Liver (tissue), 9 donors: ENCODE data around the gene MICAL3. TPM values are rescaled to one million over a fixed set of nuclear protein-coding genes. Genes with fewer than 3 reads are reported as not detected.

Experiments
- DNase-seq: peaks from one replicate; pipeline ENCODE4 v3.0.0-alpha.2; 2017; ENCODE audit warnings: low spot score
- H3K27ac ChIP-seq, 2 donors: one replicate each; pipeline ENCODE4 v1.7.0; 2013; ENCODE audit warnings: inconsistent platforms in 2 of 2, low read length in 2 of 2, control low read depth in 1 of 2, low read depth in 1 of 2, mild to moderate bottlenecking in 1 of 2
- H3K27me3 ChIP-seq, 4 donors: one replicate each; pipeline versions ENCODE4 v1.6.1 to v1.7.0; 2013; ENCODE audit warnings: low read length in 3 of 4, inconsistent platforms in 1 of 4, mild to moderate bottlenecking in 1 of 4, moderate library complexity in 1 of 4; ENCODE audit not compliant: control insufficient read depth in 4 of 4, insufficient read depth in 4 of 4
- H3K36me3 ChIP-seq, 4 donors: one replicate each; pipeline versions ENCODE4 v1.6.1 to v1.7.0; 2013; ENCODE audit warnings: low read length in 3 of 4, mild to moderate bottlenecking in 3 of 4, low read depth in 1 of 4, moderate library complexity in 1 of 4; ENCODE audit not compliant: control insufficient read depth in 4 of 4, insufficient read depth in 3 of 4
- H3K4me1 ChIP-seq, 4 donors: one replicate each; pipeline versions ENCODE4 v1.6.1 to v1.7.0; 2013; ENCODE audit warnings: low read length in 3 of 4, mild to moderate bottlenecking in 3 of 4, moderate library complexity in 1 of 4; ENCODE audit not compliant: control insufficient read depth in 4 of 4, insufficient read depth in 4 of 4
- H3K4me3 ChIP-seq, 3 donors: one replicate each; pipeline versions ENCODE4 v1.6.1 to v1.7.0; 2013; ENCODE audit warnings: low read length in 3 of 3, control low read depth in 1 of 3, low read depth in 1 of 3, mild to moderate bottlenecking in 1 of 3
- H3K9ac ChIP-seq, 2 donors: one replicate each; pipeline ENCODE4 v1.7.0; 2013; ENCODE audit warnings: low read length in 2 of 2, mild to moderate bottlenecking in 2 of 2, moderate library complexity in 2 of 2, control low read depth in 1 of 2, low read depth in 1 of 2
- H3K9me3 ChIP-seq, 4 donors: one replicate each; pipeline versions ENCODE4 v1.6.1 to v1.7.0; 2013; ENCODE audit warnings: low read length in 3 of 4; ENCODE audit not compliant: control insufficient read depth in 4 of 4
- FOXA1 ChIP-seq: IDR thresholded peaks from 2 replicates; pipeline ENCODE4 v1.6.1; 2016; ENCODE audit warnings: antibody characterized with exemption
- FOXA2 ChIP-seq: IDR thresholded peaks from 2 replicates; pipeline ENCODE4 v1.6.1; 2016; ENCODE audit warnings: antibody characterized with exemption
- GABPA ChIP-seq, 2 donors: IDR thresholded peaks in 1 of 2; conservative IDR thresholded peaks in 1 of 2; 2 replicates each; pipeline ENCODE4 v1.6.1; 2016; ENCODE audit warnings: antibody characterized with exemption in 2 of 2, mild to moderate bottlenecking in 1 of 2, moderate library complexity in 1 of 2
- HNF4G ChIP-seq: IDR thresholded peaks from 2 replicates; pipeline ENCODE4 v1.6.1; 2016; ENCODE audit warnings: antibody characterized with exemption
- JUND ChIP-seq, 2 donors: IDR thresholded peaks; 2 replicates each; pipeline ENCODE4 v1.6.1; 2016; ENCODE audit warnings: antibody characterized with exemption in 2 of 2
- RAD21 ChIP-seq, 2 donors: IDR thresholded peaks; 2 replicates each; pipeline ENCODE4 v1.6.1; 2016; ENCODE audit warnings: antibody characterized with exemption in 2 of 2, mild to moderate bottlenecking in 2 of 2
- RXRA ChIP-seq, 2 donors: IDR thresholded peaks; 2 replicates each; pipeline ENCODE4 v1.6.1; 2017 to 2018; ENCODE audit warnings: antibody characterized with exemption in 2 of 2, mild to moderate bottlenecking in 1 of 2
- SP1 ChIP-seq: IDR thresholded peaks from 2 replicates; pipeline ENCODE4 v1.6.1; 2018; ENCODE audit warnings: antibody characterized with exemption, mild to moderate bottlenecking
- TAF1 ChIP-seq: conservative IDR thresholded peaks from 2 replicates; pipeline ENCODE4 v1.6.1; 2016; ENCODE audit warnings: antibody characterized with exemption, mild to moderate bottlenecking
- YY1 ChIP-seq: IDR thresholded peaks from 2 replicates; pipeline ENCODE4 v1.6.1; 2016; ENCODE audit warnings: antibody characterized with exemption, mild to moderate bottlenecking
- WGBS: extraction: QIAGEN DNeasy Blood & Tissue Kit; methylation state at CpG from one replicate; pipeline ENCODE4 v1.1.7; 2013; 5-methylcytosine and 5-hydroxymethylcytosine counted together
- polyA plus RNA-seq, 2 donors: library from polyadenylated mRNA; stranded (reverse) in 1 of 2; unstranded in 1 of 2; fragments of 200-250 nt in 1 of 2; fragments of >200 nt in 1 of 2; fragmentation: Nextera tagmentation in 1 of 2; extraction: Ambion mirVana in 1 of 2; gene quantifications; one replicate each; pipeline versions ENCODE4 v1.2.1 to v1.2.3, GENCODE V29; 2013 to 2015
- total RNA-seq, 2 donors: library from RNA; depleted of rRNA; stranded (reverse); fragments of >200 nt; gene quantifications; one replicate each; pipeline ENCODE4 v1.2.3, GENCODE V29; 2014
- TF ChIP-seq, protein P1 (sequence below): IDR thresholded peaks from 2 replicates; pipeline ENCODE4 v1.6.1; 2016; ENCODE audit warnings: antibody characterized with exemption, mild to moderate bottlenecking
- TF ChIP-seq, protein P2 (sequence below): IDR thresholded peaks from 2 replicates; pipeline ENCODE4 v1.6.1; 2016; ENCODE audit warnings: antibody characterized with exemption
- TF ChIP-seq, protein P3 (sequence below): IDR thresholded peaks from 2 replicates; pipeline ENCODE4 v1.6.1; 2016; ENCODE audit warnings: antibody characterized with exemption
- TF ChIP-seq, protein P4 (sequence below): IDR thresholded peaks from 2 replicates; pipeline ENCODE4 v1.6.1; 2016; ENCODE audit warnings: antibody characterized with exemption
- TF ChIP-seq, protein P5 (sequence below): fragments of 150-350 bp; IDR thresholded peaks from 2 replicates; pipeline ENCODE4 v1.5.1; 2017; ENCODE audit warnings: improper control_type of control experiment, low read depth, low read length; ENCODE audit not compliant: missing input control
- donor health status: healthy.
- donor health status: healthy.
- donor health status: healthy.
- donor health status: healthy.
- donor health status: healthy.

The MICAL3 gene
- total and polyA plus RNA-seq, 4 donors = 6.4 to 38.4 (median 23.4) TPM

DNA sequence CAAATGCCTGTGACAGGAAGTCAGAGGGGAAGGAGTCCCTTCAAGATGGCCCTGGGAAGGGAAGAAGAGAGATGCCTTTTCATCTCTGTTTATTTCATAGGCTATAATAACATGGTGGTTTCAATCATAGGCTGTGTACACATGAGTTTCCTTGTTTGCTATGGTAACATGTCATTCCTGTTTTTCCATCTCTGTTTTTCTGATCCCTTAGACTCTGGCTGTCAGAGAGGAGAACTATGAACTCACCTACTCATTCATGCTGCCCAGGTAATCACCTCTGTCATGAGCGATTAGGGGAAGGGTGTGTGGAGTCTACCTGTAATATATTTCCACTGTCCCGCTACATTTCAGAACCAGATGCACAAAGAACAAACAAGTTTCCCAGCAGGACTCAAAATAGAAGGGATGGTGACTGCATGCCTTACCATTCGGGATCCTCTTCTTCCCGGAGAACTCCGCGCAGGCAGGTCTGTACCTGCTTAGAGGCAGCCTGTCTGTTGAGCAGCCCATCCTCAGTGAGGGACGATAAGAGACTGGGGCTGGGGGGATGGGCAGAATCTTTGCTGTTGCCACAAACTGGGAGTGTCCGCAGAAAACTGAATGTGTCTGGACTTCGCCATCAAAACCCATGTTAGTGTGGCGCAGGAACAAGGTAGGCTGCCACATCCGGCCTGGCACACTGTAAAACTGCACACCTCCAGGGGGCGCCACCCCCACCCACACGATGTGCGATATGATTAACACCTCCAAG is 46.4 kb upstream of the MICAL3 start:
- no peaks in the 10 kb centered on the region for H3K36me3 ChIP-seq
- no peak for DNase-seq
- peaks cover 0 to 15% (median 3%) of the 10 kb centered on the region in 4 donors for H3K4me1 ChIP-seq
- no peak overlapping the region for H3K27ac ChIP-seq
- H3K9me3 ChIP-seq = no peaks in the 10 kb centered on the region
- WGBS = 86% methylated on average over 14 of the region's 14 CpGs
- no peak overlapping the region for H3K4me3 ChIP-seq
- H3K27me3 ChIP-seq = no peaks in the 10 kb centered on the region
- H3K9ac ChIP-seq = no peak overlapping the region
- no peak for TF ChIP-seq RAD21 (IDR thresholded peaks at IDR 0.05)

DNA sequence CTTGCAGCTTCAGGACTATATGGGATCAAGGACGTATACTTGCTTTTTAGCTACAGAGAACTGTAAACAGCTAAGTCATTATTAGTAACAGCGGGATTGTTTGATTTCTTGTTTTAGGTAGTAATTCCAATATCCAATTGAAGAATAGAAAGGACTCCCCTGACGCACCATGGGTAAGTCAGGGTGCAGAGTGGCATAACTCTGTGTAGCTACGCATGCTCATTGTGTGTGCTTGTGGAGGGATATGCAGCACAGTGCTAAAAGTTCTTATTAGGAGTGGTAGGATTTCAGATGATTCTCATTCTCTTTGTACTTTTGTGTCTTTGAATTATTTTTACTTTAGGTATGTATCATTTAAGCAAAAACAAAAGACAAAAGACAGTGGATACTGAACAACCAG is 45.7 kb upstream of the MICAL3 start:
- Histone ChIP-seq H3K27ac (no peak overlapping the region), H3K4me1 (peaks cover 0 to 15% (median 3%) of the 10 kb centered on the region in 4 donors), H3K9me3 (no peaks in the 10 kb centered on the region), H3K4me3 (no peak overlapping the region), H3K9ac (no peak overlapping the region), H3K27me3 (no peaks in the 10 kb centered on the region), H3K36me3 (no peaks in the 10 kb centered on the region)
- TF ChIP-seq SP1 = no peak
- TF ChIP-seq JUND (IDR thresholded peaks at IDR 0.05) = no peak
- TF ChIP-seq RXRA (IDR thresholded peaks at IDR 0.05) = no peak
- TF ChIP-seq FOXA1 = no peak
- TF ChIP-seq FOXA2 = no peak
- no peak for TF ChIP-seq TAF1
- TF ChIP-seq, protein P1, sequence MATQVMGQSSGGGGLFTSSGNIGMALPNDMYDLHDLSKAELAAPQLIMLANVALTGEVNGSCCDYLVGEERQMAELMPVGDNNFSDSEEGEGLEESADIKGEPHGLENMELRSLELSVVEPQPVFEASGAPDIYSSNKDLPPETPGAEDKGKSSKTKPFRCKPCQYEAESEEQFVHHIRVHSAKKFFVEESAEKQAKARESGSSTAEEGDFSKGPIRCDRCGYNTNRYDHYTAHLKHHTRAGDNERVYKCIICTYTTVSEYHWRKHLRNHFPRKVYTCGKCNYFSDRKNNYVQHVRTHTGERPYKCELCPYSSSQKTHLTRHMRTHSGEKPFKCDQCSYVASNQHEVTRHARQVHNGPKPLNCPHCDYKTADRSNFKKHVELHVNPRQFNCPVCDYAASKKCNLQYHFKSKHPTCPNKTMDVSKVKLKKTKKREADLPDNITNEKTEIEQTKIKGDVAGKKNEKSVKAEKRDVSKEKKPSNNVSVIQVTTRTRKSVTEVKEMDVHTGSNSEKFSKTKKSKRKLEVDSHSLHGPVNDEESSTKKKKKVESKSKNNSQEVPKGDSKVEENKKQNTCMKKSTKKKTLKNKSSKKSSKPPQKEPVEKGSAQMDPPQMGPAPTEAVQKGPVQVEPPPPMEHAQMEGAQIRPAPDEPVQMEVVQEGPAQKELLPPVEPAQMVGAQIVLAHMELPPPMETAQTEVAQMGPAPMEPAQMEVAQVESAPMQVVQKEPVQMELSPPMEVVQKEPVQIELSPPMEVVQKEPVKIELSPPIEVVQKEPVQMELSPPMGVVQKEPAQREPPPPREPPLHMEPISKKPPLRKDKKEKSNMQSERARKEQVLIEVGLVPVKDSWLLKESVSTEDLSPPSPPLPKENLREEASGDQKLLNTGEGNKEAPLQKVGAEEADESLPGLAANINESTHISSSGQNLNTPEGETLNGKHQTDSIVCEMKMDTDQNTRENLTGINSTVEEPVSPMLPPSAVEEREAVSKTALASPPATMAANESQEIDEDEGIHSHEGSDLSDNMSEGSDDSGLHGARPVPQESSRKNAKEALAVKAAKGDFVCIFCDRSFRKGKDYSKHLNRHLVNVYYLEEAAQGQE = no peak
- TF ChIP-seq, protein P2, sequence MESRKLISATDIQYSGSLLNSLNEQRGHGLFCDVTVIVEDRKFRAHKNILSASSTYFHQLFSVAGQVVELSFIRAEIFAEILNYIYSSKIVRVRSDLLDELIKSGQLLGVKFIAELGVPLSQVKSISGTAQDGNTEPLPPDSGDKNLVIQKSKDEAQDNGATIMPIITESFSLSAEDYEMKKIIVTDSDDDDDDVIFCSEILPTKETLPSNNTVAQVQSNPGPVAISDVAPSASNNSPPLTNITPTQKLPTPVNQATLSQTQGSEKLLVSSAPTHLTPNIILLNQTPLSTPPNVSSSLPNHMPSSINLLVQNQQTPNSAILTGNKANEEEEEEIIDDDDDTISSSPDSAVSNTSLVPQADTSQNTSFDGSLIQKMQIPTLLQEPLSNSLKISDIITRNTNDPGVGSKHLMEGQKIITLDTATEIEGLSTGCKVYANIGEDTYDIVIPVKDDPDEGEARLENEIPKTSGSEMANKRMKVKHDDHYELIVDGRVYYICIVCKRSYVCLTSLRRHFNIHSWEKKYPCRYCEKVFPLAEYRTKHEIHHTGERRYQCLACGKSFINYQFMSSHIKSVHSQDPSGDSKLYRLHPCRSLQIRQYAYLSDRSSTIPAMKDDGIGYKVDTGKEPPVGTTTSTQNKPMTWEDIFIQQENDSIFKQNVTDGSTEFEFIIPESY = no peak
- no peak for TF ChIP-seq HNF4G
- no peak for TF ChIP-seq YY1
- TF ChIP-seq, protein P3, sequence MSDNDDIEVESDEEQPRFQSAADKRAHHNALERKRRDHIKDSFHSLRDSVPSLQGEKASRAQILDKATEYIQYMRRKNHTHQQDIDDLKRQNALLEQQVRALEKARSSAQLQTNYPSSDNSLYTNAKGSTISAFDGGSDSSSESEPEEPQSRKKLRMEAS = no peak
- TF ChIP-seq, protein P4, sequence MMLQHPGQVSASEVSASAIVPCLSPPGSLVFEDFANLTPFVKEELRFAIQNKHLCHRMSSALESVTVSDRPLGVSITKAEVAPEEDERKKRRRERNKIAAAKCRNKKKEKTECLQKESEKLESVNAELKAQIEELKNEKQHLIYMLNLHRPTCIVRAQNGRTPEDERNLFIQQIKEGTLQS = no peak
- TF ChIP-seq, protein P5, sequence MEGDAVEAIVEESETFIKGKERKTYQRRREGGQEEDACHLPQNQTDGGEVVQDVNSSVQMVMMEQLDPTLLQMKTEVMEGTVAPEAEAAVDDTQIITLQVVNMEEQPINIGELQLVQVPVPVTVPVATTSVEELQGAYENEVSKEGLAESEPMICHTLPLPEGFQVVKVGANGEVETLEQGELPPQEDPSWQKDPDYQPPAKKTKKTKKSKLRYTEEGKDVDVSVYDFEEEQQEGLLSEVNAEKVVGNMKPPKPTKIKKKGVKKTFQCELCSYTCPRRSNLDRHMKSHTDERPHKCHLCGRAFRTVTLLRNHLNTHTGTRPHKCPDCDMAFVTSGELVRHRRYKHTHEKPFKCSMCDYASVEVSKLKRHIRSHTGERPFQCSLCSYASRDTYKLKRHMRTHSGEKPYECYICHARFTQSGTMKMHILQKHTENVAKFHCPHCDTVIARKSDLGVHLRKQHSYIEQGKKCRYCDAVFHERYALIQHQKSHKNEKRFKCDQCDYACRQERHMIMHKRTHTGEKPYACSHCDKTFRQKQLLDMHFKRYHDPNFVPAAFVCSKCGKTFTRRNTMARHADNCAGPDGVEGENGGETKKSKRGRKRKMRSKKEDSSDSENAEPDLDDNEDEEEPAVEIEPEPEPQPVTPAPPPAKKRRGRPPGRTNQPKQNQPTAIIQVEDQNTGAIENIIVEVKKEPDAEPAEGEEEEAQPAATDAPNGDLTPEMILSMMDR = no peak
- no peak for TF ChIP-seq GABPA (IDR thresholded peaks at IDR 0.05 in 1 of 2, conservative IDR thresholded peaks at IDR 0.05 in 1 of 2)
- DNase-seq = no peak
- 97% methylated on average over 4 of the region's 4 CpGs for whole genome bisulfite sequencing
